ENCODE measurements around the gene MPHOSPH9.

Gene MPHOSPH9

GRCh38 chr12:123232807-123233504, at the start of gene MPHOSPH9, which contains the start of gene MTRFR:
Gene MPHOSPH9, minus strand, starts transcription at chr12:123233141. Its CDS starts 2,777 bp downstream, at chr12:123230364.
Gene MTRFR, plus strand, starts transcription at chr12:123233436. Its CDS starts 20,239 bp downstream, at chr12:123253675.
- DNase-seq (ENCODE audit: low spot score): peak; percentile 100

GRCh38 chr12:123282111-123282510, 49.2 kb upstream of the MPHOSPH9 start:
- DNase-seq (ENCODE audit: low spot score): no peak

- no peak for DNase-seq (ENCODE audit: low spot score)
Observed at GRCh38 chr12:123280971-123281370, 48.0 kb upstream of the MPHOSPH9 start.

- DNase-seq (ENCODE audit: low spot score): no peak
Observed at GRCh38 chr12:123278101-123278627, 45.2 kb upstream of the MPHOSPH9 start.

- no peak for DNase-seq (ENCODE audit: low spot score)
Observed at GRCh38 chr12:123273166-123273565, 40.2 kb upstream of the MPHOSPH9 start.

- peak; percentile 72 for DNase-seq (ENCODE audit: low spot score)
Observed at GRCh38 chr12:123271001-123271668, 38.2 kb upstream of the MPHOSPH9 start.

- DNase-seq (ENCODE audit: low spot score): no peak
Observed at GRCh38 chr12:123270214-123271000, 37.5 kb upstream of the MPHOSPH9 start.

- no peak for DNase-seq (ENCODE audit: low spot score)
Observed at GRCh38 chr12:123269896-123270213, 36.9 kb upstream of the MPHOSPH9 start.

GRCh38 chr12:123269395-123269892, 36.5 kb upstream of the MPHOSPH9 start:
- DNase-seq (ENCODE audit: low spot score): no peak

GRCh38 chr12:123268850-123269249, 35.9 kb upstream of the MPHOSPH9 start:
- DNase-seq (ENCODE audit: low spot score): no peak

- DNase-seq (ENCODE audit: low spot score): no peak
Observed at GRCh38 chr12:123267991-123268843, 35.3 kb upstream of the MPHOSPH9 start.

GRCh38 chr12:123267335-123267920, 34.5 kb upstream of the MPHOSPH9 start:
- DNase-seq (ENCODE audit: low spot score): no peak

- DNase-seq (ENCODE audit: low spot score): no peak
Observed at GRCh38 chr12:123266679-123267277, 33.8 kb upstream of the MPHOSPH9 start.

GRCh38 chr12:123265851-123266678, 33.1 kb upstream of the MPHOSPH9 start:
- no peak for DNase-seq (ENCODE audit: low spot score)

- no peak for DNase-seq (ENCODE audit: low spot score)
Observed at GRCh38 chr12:123264642-123265041, 31.7 kb upstream of the MPHOSPH9 start.

GRCh38 chr12:123263196-123263817, 30.4 kb upstream of the MPHOSPH9 start:
- DNase-seq (ENCODE audit: low spot score): no peak

GRCh38 chr12:123261196-123261595, 28.3 kb upstream of the MPHOSPH9 start:
- no peak for DNase-seq (ENCODE audit: low spot score)

GRCh38 chr12:123260081-123260480, 27.1 kb upstream of the MPHOSPH9 start:
- no peak for DNase-seq (ENCODE audit: low spot score)

GRCh38 chr12:123258593-123258992, 25.7 kb upstream of the MPHOSPH9 start:
- DNase-seq (ENCODE audit: low spot score): no peak

All from CD4-positive, alpha-beta T cell treated with Interleukin-2 at 100 ng/mL for 4 hours (primary cell).